ENCODE results near the gene CHST1.

The CHST1 gene

DNA sequence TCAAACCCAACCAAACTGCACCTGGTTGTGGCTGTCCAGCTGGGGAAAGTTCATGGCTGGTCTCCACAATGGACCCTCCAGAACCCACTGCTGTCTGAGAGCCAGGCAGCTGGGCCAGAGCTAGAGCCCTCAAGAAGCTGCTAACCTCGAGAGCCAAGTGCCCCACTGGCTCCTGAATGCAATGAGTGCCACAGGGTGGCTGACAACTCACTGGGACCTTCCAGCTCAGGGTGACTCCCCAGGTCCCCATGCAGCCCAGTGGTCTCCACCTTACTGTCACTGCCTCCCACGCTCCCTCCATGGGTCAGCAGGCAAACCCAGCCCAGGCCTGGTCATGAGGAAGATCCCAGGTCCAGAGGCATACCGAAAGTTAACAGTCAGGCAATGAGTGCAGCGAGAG is 8.0 kb upstream of the CHST1 start:
- DNase-seq: no peak

DNA sequence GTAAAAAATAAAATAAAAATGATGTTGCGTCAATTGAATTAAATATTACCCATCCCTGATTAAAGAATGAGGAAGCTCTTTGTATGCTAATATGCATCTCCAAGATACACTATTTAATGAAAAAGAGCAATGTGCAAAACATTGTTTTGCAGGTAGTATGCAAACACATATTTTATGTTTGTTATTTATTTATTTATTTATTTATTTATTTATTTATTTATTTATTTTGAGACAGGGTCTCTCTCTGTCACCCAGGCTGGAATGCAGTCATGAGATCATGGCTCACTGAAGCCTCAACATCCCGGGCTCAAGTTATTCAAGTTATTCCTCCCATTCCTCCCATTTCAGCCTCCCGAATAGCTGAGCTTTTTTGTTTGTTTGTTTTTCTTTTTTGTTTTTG is 7.2 kb upstream of the CHST1 start:
- DNase-seq: no peak

DNA sequence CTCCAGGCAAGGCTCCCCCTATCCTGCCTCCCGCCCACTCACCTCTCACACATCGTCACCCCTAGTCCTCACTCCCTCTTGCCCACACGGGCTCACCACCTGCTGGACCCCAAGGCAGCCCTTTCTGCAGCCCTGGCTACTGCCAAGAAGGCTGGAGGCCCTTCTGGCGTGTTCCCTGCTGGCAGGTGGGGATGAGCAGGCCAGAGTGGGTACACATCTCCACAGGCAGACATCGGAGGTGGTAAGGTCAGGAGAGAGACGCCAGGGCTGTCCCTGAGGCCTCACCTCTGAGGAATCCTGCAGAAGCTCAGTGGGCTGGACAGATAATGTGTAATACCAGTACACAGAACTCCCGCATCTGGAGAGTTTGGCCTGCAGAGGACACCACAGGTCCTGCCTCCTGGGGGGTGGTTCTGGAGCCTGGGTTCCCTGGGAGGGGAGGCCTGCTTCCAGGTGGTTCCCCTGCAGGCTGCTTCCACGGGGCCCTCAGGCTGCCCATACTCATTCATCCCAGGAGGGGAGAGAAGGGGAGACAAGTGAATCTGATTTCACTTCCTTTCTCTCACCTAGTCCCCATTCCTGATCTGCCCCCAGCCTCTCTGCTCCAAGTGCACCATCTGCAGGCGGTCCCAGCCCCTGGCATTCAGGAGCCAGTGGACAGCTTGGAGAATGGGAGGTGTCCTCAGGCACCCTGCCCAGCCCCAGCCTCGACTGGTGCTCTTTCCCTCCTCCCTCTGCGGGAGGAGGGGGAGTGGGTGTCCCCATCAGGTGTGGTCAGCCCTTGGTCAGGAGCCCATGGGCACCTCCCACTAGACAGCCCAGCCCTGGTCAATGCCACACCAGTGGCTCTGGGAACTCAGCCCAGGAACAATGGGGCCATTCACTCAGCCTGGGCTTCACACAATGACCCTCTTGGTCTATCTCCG is 6.1 kb upstream of the CHST1 start:
- no peak for DNase-seq

DNA sequence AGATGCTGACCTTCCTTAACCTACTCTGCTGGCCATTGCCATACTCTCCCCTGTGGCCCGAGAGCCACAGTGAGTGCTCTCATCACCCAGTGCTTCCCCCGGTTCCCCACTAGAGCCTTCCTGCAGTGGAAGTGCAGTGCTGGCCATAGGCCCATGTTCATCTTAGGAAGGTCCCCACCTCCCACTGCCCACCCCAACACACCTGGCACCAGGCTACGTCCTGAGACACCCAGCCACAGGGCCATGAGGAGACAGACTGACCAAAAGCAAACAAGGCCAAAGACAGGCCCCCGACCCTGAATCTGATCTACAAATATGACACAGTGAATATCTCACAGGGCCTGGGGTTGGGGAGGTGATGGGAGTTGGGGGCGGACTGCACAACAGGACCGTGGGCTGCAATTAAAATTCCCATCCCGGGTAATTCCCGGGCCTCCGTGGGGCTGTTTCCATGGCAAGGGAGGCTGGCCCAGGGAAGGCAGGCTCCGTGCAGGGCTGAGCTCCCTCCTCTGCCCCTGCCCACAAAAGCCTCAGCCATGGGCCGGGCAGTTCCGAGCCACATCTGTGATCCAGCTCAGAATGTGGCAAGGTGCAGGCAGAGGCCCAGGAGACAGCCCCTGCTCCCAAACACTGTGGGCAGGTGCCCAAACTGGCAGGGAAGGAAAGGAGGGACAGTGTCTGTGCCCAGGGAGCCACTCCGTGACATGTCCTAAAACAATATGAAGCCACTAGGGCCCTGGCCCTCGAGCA is 5.1 kb upstream of the CHST1 start:
- no peak for DNase-seq

DNA sequence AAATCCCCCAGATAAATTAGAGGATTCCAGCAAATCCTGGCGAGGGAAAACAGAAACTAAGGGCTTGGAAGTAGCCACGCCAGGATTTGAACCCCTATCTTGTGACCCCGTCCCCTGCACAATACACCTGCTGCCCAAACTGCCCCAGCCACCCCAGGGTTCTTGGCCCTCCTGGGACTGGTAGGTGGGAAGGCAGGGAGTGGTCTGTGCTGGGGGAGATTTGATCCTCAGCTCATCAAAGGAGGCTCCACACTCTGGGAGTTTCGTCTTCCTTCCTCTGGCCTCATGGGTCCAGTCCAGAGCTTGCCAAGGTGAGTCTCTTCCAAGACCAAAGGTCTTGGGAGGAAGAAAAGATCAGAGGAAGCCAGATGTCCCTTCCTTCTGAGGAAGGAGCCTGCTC is 4.5 kb upstream of the CHST1 start:
- DNase-seq: no peak

DNA sequence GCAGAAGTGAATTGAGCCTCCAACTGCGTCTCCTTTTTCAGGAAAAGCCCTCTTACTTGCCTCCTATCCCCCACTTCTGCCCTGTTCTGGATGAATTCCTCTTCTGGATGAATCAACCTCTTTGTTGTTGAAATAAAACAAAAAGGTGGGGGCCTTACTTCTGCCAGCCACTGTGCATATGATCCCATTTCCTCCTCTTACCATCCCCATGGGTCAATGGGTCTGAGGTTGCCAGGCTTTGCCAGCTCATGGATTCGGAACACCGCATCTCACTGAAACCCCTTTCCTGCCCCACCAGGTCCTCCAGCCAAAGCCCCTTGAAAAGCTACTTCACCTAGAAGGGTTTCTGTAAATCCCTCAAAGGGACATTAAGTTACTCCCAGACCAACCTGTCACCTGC is 3.7 kb upstream of the CHST1 start:
- no peak for DNase-seq

DNA sequence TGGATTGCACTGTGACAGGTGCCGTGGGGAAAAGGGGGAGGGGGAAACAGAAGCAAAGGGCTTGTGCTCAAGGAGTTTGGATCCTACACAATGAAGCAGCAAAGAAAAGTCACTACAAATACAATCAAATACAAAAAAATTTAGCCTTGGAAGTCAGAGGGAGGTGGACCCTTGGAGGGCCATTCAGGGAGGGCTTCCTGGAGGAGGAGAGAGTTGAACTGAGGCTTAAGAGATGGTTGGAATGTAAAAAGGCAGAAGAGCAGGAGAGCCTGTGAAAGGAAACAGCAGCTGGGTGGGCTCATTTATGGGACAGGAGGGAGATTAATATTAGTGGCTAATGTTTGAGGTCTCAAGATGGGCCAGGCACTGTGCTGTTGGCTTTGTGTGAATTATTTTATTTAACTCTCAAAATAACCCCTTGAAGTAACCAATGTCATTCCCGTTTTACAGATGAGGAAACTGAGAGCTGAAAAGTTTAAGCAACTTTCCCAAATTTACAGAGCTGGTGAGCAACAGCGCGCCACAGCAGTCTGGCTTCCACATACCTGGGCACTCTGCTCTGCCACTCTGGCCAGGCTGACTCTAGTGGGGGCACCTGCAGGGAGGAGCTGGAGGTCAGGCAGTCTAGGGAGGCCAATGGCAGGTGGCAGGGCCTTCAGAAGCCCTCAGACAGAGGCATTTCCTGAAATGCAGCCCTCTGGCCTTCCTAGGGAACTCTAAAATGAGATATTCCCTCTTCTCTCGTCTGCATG is 2.7 kb upstream of the CHST1 start:
- DNase-seq: no peak

DNA sequence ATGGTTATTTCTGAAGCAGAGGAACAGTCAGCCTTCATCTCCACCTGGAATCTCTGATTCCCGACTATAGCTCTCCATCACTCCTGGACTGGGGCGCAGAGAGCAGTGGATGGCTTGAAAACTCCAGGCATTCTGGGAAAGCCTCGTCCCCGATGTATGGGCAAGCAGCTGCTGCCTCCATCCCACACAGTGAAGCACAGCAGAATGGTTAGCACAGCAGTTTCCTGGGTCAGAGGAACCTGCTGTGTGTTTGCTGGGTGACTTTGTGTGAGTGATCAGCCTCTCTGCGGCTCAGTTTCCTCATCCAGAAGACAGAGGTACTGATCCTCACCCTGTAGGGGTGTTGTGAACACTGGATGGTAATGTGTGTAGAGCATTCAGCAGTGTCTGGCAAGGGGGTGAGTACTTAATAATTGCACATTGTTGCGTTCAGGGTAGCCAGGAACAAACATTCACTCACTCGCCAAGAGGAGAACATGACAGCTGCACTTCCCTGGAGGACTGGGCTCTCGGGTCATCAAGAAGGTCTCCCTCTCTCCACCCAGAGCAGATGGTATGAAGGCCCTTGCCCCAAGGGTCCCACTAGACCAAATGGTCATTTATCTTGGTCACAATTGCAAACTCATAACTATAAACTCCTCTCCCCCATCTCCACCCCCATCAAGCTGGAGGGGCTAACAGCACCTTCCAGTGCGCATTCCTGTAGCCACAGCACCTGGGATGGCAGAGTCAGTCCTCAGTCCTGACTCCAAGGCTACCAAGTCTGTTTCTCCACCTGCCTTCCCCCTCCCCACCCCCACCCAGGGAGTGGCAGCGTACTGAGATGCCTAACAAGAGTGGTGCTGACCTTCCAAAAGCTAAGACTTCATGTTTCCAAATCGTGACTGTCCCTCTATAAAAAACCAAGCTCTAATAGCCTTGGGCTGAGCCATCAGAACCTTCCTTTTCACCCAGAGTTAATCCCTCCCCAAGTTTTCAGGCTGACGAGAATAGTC is 1.5 kb upstream of the CHST1 start:
- no peak for DNase-seq

DNA sequence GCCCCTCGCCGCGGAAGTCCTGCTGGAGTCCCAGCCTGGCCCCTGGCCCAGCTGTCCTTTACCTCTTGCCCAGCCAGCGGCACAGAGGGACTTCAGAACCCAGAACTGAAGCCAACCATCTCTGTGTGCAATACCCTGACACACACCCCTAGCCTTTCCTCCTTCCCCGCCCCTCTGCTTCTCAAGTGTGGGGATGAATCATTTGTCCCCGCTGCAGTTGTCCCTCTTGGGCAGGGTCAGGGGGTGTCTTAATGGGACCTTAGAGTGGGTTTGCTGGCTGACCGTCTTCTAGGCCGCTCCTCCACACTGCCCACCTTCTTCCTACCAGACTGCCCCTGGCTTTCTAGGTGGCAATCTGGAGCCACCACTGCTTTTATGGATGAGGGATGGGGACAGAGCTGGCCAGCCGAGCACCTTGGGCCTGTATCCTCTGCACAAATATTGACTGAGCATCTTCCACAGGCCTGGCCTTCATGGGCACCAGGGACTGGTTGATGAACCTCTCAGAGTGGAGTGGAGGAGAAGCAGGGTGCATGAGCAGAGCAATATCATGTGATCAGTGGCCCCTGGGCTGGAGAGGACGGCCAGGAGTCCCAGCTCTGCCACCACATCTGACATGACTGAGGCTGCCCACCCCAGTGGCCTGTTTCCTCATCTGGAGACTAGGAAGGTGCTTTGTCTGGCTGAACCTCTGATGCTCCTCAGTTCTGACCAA is 668 bp upstream of the CHST1 start:
- DNase-seq: no peak

DNA sequence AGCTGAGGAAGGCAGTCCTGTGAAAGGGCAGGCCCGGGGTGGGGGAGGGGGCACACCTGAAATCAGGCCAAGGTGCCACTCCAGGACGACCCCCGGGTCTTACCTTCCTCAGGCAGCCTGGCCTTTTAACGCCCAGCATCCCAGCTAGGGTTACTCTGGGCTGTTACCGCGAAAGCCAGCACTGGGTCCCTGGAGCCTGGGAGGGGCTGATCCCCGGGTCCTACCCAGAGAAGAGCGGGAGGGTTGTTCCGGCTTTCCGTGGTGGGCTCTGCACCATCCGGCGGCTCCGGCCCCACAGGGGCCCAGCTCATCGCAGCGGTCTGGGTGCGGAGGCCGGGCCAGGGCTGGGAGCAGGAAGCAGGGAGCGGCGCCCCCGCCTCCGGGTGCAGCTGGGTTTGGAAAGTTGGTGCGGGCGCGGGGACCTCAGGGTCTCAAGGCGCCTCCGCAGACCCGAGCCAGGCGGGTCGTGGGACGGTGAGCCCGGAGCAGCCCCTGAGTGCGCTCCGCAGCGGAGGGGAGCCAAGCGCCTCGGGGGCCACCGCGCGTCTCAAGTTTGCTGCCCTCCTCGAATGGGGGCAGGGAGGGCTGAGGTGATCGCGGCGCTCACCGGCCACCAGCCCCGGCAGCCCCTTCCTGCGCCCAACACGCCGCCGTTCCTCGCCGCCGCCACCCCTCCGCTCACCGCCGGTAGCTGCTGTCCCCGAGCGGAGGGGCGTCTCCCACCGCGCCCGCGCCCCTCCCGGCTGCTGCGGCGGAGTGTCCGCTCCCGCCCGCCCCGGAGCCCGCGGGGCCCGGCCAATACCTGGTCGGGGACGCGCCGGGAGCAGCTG is 831 bp downstream of the CHST1 start:
- DNase-seq: no peak

DNA sequence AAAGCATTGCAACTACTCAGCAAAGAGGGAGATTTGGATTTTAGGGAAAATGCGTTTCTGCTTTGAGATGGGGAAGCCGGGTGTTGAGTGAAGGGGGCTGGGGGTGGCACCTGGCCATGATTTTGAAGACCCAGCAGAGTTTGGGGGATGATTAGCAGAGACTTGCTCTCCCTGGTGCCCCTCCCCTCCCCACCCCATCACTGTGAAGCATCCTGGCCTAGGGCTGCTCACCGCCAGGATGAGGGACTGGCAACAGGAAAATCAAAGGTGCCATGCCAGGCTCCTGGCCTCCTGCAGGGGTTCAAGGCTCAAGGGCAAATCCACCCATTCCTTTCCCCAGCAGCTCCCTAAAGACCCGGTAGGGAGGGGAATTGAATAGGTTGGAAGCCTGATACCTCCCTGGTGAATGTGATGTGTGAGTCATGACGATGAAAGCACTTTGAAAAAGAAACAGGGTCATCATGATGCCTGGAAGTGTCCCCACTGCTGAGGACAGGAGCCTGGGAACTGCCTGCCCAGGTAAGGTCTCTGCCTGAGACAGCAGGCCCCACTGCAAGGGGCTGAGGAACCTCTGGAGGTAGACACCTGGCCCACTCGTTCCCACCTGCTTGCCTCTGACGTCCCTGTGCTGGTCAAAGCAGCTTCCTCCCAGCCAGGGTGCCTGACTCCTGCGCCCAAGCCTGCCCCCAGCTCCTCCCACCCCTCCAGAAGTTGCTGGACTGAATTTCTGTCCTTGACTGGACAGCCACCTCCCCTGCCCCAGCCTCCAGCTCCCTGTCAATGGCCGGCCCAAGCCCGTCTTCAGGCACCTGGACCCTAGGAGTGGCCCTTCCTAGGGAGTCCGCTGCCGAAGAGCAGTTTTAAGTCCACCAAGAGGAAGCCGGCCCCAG is 1.7 kb downstream of the CHST1 start:
- DNase-seq: no peak

DNA sequence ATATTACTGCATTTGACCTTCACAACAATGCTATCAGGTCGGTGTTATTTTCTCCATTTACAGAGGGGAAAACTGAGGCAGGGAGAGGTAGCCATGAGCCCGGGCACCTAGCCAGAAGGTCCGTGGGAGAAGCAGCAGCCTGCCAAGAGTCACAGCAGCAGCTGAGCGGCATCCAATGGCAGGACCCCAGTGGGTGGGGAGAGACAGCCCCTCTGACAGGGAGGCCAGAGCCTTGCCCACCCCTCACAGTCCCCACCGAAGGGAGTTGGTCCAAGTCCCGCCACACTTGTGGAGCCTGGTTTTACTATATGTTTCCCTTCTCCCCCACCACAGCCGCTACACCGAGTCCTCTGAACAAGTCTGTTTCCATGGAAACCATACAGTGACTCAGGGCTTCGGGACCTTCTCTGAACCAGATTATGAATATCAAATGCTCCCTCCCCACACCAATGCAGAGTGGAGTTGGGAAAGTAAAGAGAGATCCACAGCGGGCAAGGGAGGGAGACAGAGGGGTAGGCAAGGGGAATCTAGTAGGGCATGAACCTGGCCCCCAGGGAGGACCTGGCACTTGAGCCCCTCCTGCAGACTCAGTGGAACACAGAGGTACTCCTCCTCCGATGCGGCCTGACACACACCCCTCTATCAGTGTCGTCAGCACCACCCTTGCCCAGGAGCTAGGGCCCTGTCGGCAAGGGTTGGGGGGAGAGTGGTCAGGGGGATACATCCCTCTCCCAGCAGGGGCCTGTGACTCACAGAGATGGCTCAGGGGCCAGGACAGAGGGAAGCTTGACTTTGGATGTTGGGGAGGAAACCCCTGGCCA is 2.5 kb downstream of the CHST1 start:
- DNase-seq: no peak

DNA sequence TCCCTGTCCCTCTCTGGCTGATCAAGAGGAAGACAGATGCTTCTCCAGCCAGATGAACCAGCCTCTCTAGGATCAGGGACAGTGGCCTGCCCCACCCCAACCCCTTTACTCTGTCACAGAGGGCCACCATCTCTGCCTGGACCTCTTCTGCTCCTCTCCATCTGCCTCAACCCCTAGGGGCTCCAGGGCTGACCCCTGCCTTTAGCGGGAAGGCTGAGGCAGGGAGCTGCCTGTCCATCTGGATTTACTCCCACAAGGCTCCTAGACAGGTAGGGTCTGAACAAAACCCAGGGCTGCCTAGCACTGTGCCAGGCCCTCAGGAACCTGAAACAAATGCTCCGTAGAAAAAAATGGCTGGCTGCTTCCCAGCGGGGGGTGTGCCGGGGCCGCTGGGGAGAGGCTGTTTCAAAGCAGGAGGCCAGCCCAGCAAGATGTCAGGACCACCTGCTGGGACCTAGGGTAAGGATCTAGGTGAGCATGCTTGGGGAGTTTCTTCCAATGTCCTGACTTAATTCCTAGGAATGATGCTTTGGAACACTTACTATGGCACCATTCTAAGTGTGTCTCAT is 3.2 kb downstream of the CHST1 start:
- no peak for DNase-seq

DNA sequence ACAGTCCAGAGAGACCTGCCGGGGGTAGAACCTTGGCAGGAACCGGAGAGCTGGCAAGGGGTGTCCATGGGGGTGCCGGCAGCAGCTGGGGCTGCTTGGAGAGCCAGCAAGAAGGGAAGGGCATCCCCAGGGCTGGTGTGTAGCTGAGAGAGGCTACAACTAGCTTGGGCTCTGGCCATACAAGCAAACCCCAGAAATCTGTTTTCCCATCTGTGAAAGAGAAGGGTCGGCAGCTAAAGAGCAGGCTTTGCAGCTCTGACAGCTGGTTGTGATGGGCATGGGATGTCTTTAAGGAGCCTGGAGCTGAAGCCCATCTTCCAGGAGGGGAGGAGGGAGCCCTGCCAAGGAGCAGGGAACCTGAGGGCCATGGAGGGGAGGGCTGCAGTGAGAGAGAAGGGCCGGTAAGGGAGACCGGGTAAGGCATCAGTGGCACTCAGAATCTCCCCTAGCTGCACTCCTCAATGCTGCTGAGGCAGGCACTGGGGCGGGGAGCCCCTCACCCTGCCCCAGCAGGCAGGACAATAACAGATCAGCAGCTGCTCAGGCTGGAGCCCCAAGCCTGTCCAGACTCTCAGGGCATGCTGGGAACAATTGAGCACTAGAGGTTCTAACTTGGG is 3.9 kb downstream of the CHST1 start:
- no peak for DNase-seq

DNA sequence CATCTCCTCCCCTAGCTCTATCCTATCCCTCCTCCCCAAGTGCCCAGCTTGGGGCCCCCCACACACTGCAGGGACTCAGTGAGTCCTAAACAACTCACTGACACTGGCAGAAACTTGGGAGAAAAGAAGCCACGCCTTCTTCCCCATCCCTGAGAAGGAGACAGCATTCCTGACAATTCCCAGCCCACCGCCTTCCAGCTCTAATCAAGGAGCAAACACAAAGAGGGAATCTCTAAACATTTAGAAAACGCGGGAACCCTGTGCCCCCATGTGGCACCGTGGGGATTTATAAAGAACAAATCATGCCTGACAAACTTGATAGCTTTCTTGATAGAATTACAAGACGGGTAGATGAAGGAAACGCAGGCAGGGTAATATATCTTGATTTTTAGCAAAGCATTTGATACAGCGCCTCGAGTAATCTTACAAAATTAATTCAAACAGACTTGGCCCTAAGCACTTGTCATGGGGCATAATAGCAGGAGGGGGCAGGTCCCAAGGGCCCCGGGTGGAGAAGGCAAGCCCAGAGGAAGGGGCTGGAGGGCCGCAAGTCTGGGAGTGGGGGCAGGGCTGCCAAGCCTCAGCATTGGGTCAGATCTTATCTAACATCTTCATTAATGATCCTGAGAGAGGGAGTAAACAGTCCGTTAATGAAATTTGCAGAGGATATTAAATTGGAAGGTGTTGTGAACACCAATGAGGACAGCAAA is 4.5 kb downstream of the CHST1 start:
- DNase-seq: no peak

DNA sequence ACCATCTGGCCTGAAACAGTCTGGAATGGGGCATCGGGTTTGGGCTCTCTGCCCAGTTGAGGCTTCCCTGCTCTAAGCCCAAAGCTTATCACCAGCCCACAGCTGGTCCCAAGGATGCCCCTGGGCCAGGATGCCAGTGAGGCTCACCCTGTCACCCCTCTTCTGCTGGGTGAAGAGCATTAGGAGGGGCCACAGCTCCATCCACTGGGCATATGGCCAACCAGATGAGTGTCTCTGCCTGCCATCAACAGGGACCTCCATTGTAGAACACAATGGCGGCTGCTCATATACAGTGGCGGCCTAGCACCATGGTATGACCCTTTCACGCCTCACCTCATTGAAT is 5.6 kb downstream of the CHST1 start:
- DNase-seq: no peak

Data from cerebellar nuclear complex (tissue), 1 donor.